K562 treated with DMSO at 1 percent for 48 hours (cell line): ENCODE measurements around the gene TGFA. TPM values are rescaled to one million over a fixed set of nuclear protein-coding genes. Genes with fewer than 3 reads are reported as not detected.

Source experiments
- total RNA-seq: library from RNA; unstranded; fragments of 300-600 nt; gene quantifications from 2 replicates; pipeline ENCODE4 v1.2.3, GENCODE V29; 2022; ENCODE audit warnings: low replicate concordance; ENCODE audit errors: extremely low read depth

Gene TGFA
- total RNA-seq = not detected in 2 replicates

GRCh38 chr2:70553584-70554337 lies at the start of gene TGFA:
Gene TGFA, minus strand, starts transcription at chr2:70553826. Its CDS starts 59 bp downstream, at chr2:70553767.

Other genes starting within 250 kb of the TGFA start
- gene ADD2, start 214.4 kb upstream of the TGFA start, total RNA-seq = not detected in 2 replicates
- gene FIGLA, start 236.8 kb upstream of the TGFA start, total RNA-seq = not detected in 2 replicates